GM19351 (cell line): ENCODE measurements around the gene SLC6A8.

Experiments
- ATAC-seq: cut with Tn5 transposase; IDR thresholded peaks from one replicate; pipeline ENCODE4 v1.9.1; 2021; ENCODE audit warnings: mild to moderate bottlenecking, moderate library complexity; ENCODE audit not compliant: unreplicated experiment

SLC6A8 gene

GRCh38 chrX:153687121-153688039 is at the start of gene SLC6A8:
TSS of gene SLC6A8 (plus strand) at chrX:153687926. CDS start at chrX:153688575, 649 bp downstream.
- ATAC-seq: no peak

GRCh38 chrX:153638041-153638371 is 49.7 kb upstream of the SLC6A8 start:
- ATAC-seq: no peak

GRCh38 chrX:153638436-153639176 is 49.1 kb upstream of the SLC6A8 start:
- no peak for ATAC-seq

DNA sequence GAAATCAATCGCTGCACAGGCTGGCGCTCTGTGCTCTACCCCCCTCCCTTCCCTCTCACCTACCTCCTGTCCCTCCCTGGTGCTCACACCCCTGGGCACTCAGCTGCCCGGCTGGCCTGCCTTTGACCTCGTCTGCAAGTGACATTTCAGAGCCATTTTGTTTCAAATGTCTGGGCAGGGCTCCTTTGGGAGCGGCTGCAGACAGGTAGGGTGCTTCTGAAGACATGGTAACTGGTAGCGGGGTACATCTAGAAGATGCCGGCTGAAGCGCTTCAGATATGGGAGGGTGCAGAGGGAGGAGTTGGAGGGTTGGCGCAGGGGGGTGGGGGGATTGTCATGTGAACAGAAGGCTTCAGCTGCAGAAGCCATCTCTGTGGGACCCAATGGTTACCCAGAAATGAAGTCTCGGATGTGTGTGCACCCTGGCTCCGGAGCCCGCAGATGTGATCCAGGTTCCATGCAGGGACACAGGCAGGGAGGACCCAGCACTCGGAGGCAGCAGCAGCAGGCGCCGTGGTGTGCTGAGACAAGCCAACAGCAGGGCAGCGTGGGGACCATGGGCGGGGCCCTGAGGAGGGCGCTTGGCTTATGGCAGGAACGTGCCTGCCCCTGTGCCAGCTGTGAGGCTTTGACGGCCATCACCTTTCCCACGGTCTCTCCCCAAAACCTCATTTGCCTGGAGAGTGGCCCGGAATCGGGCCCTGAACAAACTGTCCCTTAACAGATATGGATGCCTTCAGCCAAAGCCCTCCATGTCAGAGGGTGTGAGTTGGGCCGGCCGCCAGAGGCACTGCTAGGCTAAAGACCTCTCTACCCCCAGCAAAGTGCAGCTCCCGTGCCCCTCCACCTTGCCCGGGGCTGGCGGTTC is 48.3 kb upstream of the SLC6A8 start:
- ATAC-seq: no peak

DNA sequence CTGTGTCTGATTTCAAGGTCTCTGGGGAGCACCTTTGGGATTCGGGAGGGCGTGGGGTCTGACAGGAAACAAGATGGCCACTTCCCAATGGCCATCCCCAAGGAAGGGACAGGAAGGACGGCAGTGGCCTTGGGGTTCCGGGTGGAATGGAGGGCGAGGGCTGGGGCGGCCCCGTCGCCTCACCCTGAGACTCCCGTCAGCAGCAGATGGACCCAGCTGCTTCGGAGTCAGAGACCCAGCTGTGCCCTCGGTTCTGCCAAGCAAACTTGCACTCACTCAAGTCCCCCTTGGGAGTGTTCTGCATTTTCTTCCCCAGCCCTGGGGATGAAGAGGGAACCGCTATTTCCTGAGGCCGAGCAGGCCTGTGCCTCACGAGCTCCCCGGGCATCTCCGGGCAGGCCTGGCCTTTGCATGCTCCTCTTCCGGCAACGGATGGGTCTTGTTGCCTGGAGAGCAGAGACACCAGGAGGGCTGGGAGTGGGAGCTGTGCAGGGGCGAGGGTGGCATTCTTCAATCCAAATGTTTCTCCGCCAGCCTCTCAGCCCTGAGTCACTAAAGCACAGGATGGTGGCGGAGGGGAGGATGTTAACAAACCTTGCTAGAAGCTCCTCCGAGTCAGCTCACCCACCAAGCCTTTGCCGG is 47.6 kb upstream of the SLC6A8 start:
- no peak for ATAC-seq

- ATAC-seq: no peak
These were observed 46.8 kb upstream of the SLC6A8 start for GRCh38 chrX:153640736-153641575.

- no peak for ATAC-seq
These were observed 46.1 kb upstream of the SLC6A8 start for GRCh38 chrX:153641627-153642026.

DNA sequence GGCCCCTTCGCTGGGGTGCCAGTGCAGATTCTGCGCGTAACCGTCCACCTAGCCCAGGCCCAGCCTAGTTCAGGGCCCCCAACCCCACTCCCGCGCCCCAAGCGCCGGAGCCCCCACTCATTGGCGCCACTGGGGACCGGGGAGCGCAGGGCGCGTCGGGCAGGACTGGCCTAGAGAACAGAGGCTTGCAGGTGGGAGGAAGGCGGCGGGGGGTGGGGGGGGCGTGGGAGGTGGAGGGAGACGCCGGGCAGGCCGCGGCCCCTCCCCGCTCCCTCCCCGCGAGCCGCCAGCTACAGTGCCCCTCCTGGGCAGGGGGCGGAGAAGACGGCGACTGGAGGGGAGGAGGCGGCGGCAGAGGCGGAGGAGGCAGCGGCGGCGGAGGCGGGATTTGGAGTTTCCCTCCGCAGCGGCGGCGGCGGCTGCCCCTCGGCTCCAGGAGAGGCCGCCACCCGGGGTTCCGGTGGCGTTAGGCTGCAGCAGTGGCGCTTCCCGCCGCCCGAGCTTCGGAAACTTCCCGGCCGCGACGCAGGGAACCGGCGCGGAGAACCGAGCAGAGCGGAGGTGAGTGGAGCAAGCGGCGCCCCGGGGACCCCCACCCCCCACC is 45.6 kb upstream of the SLC6A8 start:
- no peak for ATAC-seq

GRCh38 chrX:153642655-153643430 is 44.9 kb upstream of the SLC6A8 start:
- no peak for ATAC-seq

DNA sequence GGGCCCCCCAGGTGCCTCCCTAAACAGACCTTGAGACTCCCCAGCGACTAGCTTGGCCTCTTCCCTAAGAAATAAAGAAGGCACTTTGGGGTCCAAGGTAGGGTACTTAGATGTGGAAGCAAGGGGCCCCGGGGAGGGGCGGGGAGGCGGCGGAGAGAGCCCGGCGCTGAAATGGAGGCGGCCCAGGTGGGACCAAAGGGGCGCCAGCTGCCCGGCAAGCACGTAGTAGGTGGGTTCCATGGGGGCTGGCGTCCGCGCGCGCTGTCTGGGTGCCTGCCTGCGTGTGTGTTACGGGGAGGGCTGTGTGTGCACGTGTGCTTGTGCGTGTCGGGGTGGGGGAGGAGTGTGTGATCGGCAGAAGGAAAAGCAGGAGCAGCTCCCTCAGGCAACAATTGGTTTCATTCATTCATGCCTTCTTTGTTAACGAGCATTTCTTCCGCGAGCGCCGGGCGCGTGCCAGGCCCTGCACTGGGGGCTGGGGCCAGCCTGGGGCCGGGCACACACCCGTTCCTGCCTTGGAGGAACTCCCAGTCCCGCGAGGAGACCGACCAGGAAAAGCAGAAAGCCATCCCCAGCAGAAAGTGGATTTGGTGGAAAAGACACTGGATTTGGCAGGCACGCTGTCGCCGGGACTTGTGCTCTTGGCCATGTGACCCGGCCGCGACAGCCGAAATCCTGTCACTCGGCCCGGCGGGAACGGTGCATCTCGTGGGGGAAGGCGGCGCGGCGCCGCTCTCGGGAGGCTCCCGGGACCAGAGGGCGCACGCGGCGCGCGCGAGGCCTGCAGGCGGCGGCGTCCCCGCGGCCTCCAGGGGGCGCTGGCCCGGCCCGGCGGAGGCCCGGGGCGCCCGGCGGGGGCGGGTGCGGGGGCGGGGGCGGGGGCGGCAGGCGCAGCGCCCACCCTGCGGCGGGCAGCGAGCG is 44.0 kb upstream of the SLC6A8 start:
- no peak for ATAC-seq

- no peak for ATAC-seq
These were observed 43.2 kb upstream of the SLC6A8 start for GRCh38 chrX:153644356-153645125.

DNA sequence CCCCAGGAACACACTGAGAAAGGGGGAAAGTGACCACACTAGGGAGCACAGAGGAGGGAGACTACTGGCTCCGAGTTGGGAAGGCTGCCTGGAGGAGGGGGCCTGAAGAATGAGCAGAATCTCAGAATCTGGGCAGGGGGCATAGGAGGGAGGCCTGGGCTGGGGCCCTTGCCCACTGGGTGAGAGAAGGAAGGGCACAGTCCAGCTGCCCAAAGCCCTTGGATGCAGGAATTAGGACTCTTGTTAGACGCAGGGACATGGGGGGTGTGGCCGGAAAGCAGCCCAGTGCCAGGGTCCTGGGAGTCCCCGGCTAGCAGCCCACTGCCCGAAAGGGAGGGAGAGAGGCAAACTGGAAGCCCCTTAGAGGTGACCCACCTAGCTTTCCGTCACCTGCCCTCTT is 42.6 kb upstream of the SLC6A8 start:
- no peak for ATAC-seq

- no peak for ATAC-seq
These were observed 41.7 kb upstream of the SLC6A8 start for GRCh38 chrX:153645921-153646488.

GRCh38 chrX:153646620-153647373 is 40.9 kb upstream of the SLC6A8 start, which contains the start of gene DUSP9:
TSS of gene DUSP9 (plus strand) at chrX:153647203. CDS start at chrX:153647954, 751 bp downstream.
- no peak for ATAC-seq

- ATAC-seq: no peak
These were observed 40.0 kb upstream of the SLC6A8 start for GRCh38 chrX:153647461-153648357.
